Panc1 (cell line): ENCODE data around the gene GIT1. TPM values are rescaled to one million over a fixed set of nuclear protein-coding genes. Genes with fewer than 3 reads are reported as not detected.

Experiments used
- ATAC-seq: fragments of 200-7000 bp; cut with Tn5 transposase; 2 replicates; pipeline ENCODE4 v1.9.1; 2020; ENCODE audit warnings: mild to moderate bottlenecking, moderate library complexity
- BruUV-seq: library from RNA; stranded (reverse); fragments of 400-500 nt; replicated peaks from 2 replicates; lab custom pipeline; 2021; lab: Mats Ljungman, UMichigan
- CTCF ChIA-PET: fragments of 300-600 bp; sonication (Branson Sonifier 250); formaldehyde crosslinking; loops from one replicate; lab custom pipeline; 2022; ENCODE audit warnings: antibody characterized with exemption; lab: Charles Lee
- POLR2A ChIA-PET: fragments of 300-600 bp; sonication (Branson Sonifier 250); formaldehyde crosslinking; loops from one replicate; lab custom pipeline; 2022; ENCODE audit warnings: antibody characterized with exemption; lab: Charles Lee
- DNase-seq: peaks from one replicate; pipeline ENCODE4 v3.0.0-alpha.2; 2010; ENCODE audit warnings: low read depth, low spot score
- H3K27ac ChIP-seq: 2 replicates; pipeline ENCODE4 v1.5.1; 2011; ENCODE audit warnings: mild to moderate bottlenecking, low read length, inconsistent platforms
- H3K27me3 ChIP-seq: fragments of 200-500 bp; sonication (Bioruptor generic); 2 replicates; pipeline ENCODE4 v1.6.0; 2014; ENCODE audit warnings: low read length, inconsistent platforms; ENCODE audit not compliant: control insufficient read depth, insufficient read depth
- H3K36me3 ChIP-seq: fragments of 200-500 bp; sonication (Bioruptor generic); 2 replicates; pipeline ENCODE4 v1.5.1; 2014; ENCODE audit warnings: inconsistent platforms, mild to moderate bottlenecking, low read length, moderate library complexity; ENCODE audit not compliant: control insufficient read depth, insufficient read depth
- H3K4me1 ChIP-seq: 2 replicates; pipeline ENCODE4 v1.5.1; 2011; ENCODE audit warnings: inconsistent platforms, mild to moderate bottlenecking, low read length, moderate library complexity; ENCODE audit not compliant: control insufficient read depth, insufficient read depth
- H3K4me3 ChIP-seq, 2 experiments: 2 replicates each; pipeline ENCODE4 v1.5.1; 2011 to 2012; ENCODE audit warnings: low read depth in 2 of 2, low read length in 2 of 2, mild to moderate bottlenecking in 2 of 2, inconsistent platforms in 1 of 2, moderate library complexity in 1 of 2
- H3K9me3 ChIP-seq: fragments of 200-500 bp; sonication (Bioruptor generic); 2 replicates; pipeline ENCODE4 v1.5.1; 2014; ENCODE audit warnings: low read depth, mild to moderate bottlenecking, inconsistent platforms, low read length, moderate library complexity; ENCODE audit not compliant: control insufficient read depth, insufficient read depth
- POLR2AphosphoS5 ChIP-seq: IDR thresholded peaks from 2 replicates; pipeline ENCODE4 v1.6.1; 2012; ENCODE audit warnings: mild to moderate bottlenecking, low read depth, low read length, moderate library complexity
- SIN3A ChIP-seq: IDR thresholded peaks from 2 replicates; pipeline ENCODE4 v1.6.1; 2012; ENCODE audit warnings: low read depth, mild to moderate bottlenecking, low read length, moderate library complexity, borderline replicate concordance; ENCODE audit not compliant: insufficient read depth
- TCF7L2 ChIP-seq: IDR thresholded peaks from 2 replicates; pipeline ENCODE4 v1.6.1; 2011; ENCODE audit warnings: mild to moderate bottlenecking, low read depth, low read length, inconsistent platforms
- in situ Hi-C: cut with HindIII; loops from 2 replicates; pipeline ENCODE4 v1.10.0; 2016; ENCODE audit warnings: low sequenced_read_pairs, low pct_unique_long_range_greater_than_20kb
- intact Hi-C: fragments of 100-400 bp; cut with micrococcal nuclease; formaldehyde crosslinking; loops from one replicate; pipeline ENCODE4 v1.10.0; 2022; ENCODE audit not compliant: unreplicated experiment
- total RNA-seq: library from RNA; stranded (reverse); gene quantifications from one replicate; pipeline ENCODE4 v1.2.1, GENCODE V29; 2021; ENCODE audit not compliant: unreplicated experiment
- TF ChIP-seq, protein P1 (sequence below): fragments of 450-650 bp; IDR thresholded peaks from 2 replicates; pipeline ENCODE4 v1.5.1; 2017; ENCODE audit warnings: mild to moderate bottlenecking
- TF ChIP-seq, protein P2 (sequence below), 2 experiments: IDR thresholded peaks; 2 replicates each; pipeline ENCODE4 v1.6.1; 2011 to 2012; ENCODE audit warnings: low read depth in 2 of 2, control low read depth in 1 of 2, low read length in 1 of 2, mild to moderate bottlenecking in 1 of 2, moderate library complexity in 1 of 2; ENCODE audit not compliant: insufficient read depth in 1 of 2

GIT1 gene
- total RNA-seq, 1 experiment from 2014 or later, result 94.6 TPM

DNA sequence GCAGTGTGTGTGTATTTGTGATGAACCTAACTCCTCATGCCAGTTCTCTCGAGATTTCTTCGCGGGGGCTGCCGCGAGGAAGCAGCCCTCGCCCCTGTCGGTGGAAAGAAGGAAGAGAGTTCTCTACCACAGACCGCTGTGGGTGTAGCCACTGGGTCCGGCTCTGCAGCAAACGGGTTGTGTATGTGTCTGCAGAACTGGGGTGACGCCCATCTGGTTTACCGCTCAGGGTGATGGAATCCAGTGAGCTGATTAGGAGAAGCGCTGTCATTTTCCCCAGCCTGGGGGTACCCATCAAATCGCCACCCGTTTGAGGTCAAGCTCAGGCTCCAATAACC is 25.6 kb upstream of the GIT1 start:
- peak overlapping the region; percentile 40 to 54 for H3K4me3 ChIP-seq
- intact Hi-C loops (no loop called here), in situ Hi-C loops (no loop called here)
- TF ChIP-seq, protein P1, sequence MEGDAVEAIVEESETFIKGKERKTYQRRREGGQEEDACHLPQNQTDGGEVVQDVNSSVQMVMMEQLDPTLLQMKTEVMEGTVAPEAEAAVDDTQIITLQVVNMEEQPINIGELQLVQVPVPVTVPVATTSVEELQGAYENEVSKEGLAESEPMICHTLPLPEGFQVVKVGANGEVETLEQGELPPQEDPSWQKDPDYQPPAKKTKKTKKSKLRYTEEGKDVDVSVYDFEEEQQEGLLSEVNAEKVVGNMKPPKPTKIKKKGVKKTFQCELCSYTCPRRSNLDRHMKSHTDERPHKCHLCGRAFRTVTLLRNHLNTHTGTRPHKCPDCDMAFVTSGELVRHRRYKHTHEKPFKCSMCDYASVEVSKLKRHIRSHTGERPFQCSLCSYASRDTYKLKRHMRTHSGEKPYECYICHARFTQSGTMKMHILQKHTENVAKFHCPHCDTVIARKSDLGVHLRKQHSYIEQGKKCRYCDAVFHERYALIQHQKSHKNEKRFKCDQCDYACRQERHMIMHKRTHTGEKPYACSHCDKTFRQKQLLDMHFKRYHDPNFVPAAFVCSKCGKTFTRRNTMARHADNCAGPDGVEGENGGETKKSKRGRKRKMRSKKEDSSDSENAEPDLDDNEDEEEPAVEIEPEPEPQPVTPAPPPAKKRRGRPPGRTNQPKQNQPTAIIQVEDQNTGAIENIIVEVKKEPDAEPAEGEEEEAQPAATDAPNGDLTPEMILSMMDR, result no peak
- TF ChIP-seq POLR2AphosphoS5, result no peak; the same call in 1 of the 2 replicates
- TF ChIP-seq SIN3A, result no peak
- TF ChIP-seq, protein P2, sequence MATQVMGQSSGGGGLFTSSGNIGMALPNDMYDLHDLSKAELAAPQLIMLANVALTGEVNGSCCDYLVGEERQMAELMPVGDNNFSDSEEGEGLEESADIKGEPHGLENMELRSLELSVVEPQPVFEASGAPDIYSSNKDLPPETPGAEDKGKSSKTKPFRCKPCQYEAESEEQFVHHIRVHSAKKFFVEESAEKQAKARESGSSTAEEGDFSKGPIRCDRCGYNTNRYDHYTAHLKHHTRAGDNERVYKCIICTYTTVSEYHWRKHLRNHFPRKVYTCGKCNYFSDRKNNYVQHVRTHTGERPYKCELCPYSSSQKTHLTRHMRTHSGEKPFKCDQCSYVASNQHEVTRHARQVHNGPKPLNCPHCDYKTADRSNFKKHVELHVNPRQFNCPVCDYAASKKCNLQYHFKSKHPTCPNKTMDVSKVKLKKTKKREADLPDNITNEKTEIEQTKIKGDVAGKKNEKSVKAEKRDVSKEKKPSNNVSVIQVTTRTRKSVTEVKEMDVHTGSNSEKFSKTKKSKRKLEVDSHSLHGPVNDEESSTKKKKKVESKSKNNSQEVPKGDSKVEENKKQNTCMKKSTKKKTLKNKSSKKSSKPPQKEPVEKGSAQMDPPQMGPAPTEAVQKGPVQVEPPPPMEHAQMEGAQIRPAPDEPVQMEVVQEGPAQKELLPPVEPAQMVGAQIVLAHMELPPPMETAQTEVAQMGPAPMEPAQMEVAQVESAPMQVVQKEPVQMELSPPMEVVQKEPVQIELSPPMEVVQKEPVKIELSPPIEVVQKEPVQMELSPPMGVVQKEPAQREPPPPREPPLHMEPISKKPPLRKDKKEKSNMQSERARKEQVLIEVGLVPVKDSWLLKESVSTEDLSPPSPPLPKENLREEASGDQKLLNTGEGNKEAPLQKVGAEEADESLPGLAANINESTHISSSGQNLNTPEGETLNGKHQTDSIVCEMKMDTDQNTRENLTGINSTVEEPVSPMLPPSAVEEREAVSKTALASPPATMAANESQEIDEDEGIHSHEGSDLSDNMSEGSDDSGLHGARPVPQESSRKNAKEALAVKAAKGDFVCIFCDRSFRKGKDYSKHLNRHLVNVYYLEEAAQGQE (IDR thresholded peaks at IDR 0.05; ENCODE audit: insufficient read depth in 1 of 2, low read depth in 2 of 2, low read length in 1 of 2), result no peak
- ChIA-PET CTCF (no interaction called here), POLR2A (no interaction called here)
- peaks cover 37% of the 10 kb centered on the region for H3K4me1 ChIP-seq
- DNase-seq (no peak), ATAC-seq (peak; percentile 17)
- H3K27ac ChIP-seq, result peak overlapping the region; percentile 42
- no TSS peak for BruUV-seq
- no peaks in the 10 kb centered on the region for H3K9me3 ChIP-seq
- H3K27me3 ChIP-seq, result no peaks in the 10 kb centered on the region
- H3K36me3 ChIP-seq, result no peaks in the 10 kb centered on the region

DNA sequence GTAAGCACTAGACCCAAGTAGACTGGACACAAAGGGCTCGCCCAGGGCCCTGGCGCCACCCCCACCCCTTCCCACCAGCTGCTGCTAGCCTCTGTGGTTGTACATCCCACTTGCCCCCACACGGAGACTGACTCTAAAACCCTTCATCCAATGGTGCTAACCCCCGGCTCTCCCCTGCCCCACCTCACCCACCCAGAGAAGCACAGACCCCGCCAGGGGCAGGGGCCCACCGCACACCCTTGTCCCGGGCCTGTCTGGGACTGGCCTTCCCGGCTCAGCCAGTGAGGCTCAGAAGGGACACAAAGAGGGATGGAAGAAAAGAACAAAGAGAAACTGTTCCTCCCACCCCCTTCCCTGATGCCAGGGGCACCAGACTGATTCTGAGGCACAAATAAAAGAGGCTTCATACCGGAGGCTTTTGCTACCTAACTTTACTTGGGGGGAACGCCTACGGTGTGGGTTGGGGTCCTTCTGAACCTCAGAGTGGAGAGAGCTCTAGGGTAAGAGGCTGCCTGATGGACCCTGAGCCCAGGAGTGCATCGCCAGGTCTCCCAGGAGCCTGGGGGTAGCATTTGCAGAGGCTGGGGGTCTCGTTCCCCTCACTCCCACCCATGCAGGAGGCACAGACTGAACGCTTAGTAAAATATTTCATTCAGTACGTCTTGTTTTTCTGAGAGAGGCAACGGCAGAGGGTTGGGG is 25.1 kb upstream of the GIT1 start:
- Histone ChIP-seq H3K9me3 (no peaks in the 10 kb centered on the region), H3K4me3 (peak overlapping the region in 1 of 2 experiments; percentile 54; a peak in 2 of 4 replicates), H3K27ac (peak overlapping the region; percentile 42; the same call in 1 of the 2 replicates), H3K4me1 (peaks cover 37% of the 10 kb centered on the region), H3K36me3 (no peaks in the 10 kb centered on the region), H3K27me3 (no peaks in the 10 kb centered on the region)
- TF ChIP-seq POLR2AphosphoS5 (peak; percentile 2; the same call in 1 of the 2 replicates), TCF7L2 (no peak)
- intact Hi-C loops, result no loop called here
- ChIA-PET CTCF (no interaction called here), POLR2A (no interaction called here)
- no TSS peak for BruUV-seq
- DNase-seq (no peak), ATAC-seq (no peak)
- in situ Hi-C loops, result no loop called here

DNA sequence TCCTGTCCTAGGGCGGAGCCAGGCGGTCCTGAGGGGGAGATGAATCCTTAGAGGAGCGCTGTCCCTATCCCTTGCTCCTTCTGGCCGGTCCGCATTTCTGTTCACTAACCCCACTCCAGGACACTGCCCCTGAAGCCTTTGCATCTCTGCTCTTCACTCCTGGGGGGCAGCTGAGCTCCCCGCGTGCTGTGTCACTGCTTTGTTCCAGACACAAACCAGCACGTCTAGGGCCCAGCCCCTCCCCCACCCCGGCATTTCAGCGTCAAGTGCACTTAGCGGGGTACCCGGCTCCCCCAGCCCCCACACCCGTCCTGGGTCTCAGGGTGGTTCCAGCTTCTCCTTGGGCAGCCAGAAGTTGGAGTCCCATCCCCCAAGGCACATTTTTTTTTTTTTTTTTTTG is 24.4 kb upstream of the GIT1 start:
- ATAC-seq (no peak), DNase-seq (no peak)
- Histone ChIP-seq H3K27ac (no peak overlapping the region), H3K36me3 (no peaks in the 10 kb centered on the region), H3K9me3 (no peaks in the 10 kb centered on the region), H3K4me1 (peaks cover 37% of the 10 kb centered on the region), H3K4me3 (no peak overlapping the region), H3K27me3 (no peaks in the 10 kb centered on the region)
- intact Hi-C loops, result no loop called here
- POLR2A ChIA-PET, result interaction anchor here (0.6 kb wide), 1 partner anchor 1463 kb away, joined by 4 read pairs; no protein-coding TSS in a partner anchor
- CTCF ChIA-PET, result interaction anchor here (0.7 kb wide), 1 partner anchor 479 kb away, joined by 6 read pairs; no protein-coding TSS in a partner anchor
- in situ Hi-C loops, result no loop called here
- no TSS peak for BruUV-seq
- TF ChIP-seq TCF7L2 (no peak), POLR2AphosphoS5 (no peak), SIN3A (no peak)
- TF ChIP-seq, protein P2 (IDR thresholded peaks at IDR 0.05; ENCODE audit: insufficient read depth in 1 of 2, low read depth in 2 of 2, low read length in 1 of 2), result no peak
